KG1 (cell line): ENCODE results near the gene MSANTD1.

Experiments used
- DNase-seq: peaks from one replicate; lab custom pipeline; 2025; lab: John Stamatoyannopoulos, UW

Gene MSANTD1

GRCh38 chr4:3248811-3249661, at the start of gene MSANTD1:
Gene MSANTD1, plus strand, starts transcription at chr4:3249159. Its CDS starts 64 bp downstream, at chr4:3249223.
- DNase-seq = no peak

- DNase-seq = no peak
These were observed 49.1 kb upstream of the MSANTD1 start for GRCh38 chr4:3199653-3200422.

GRCh38 chr4:3200423-3201090, 48.4 kb upstream of the MSANTD1 start:
- DNase-seq = no peak

- DNase-seq = peak; percentile 5
These were observed 46.9 kb upstream of the MSANTD1 start for GRCh38 chr4:3201718-3202702.

GRCh38 chr4:3202836-3203820, 45.8 kb upstream of the MSANTD1 start:
- DNase-seq = no peak

GRCh38 chr4:3203971-3204431, 45.0 kb upstream of the MSANTD1 start:
- no peak for DNase-seq

- DNase-seq = no peak
These were observed 43.0 kb upstream of the MSANTD1 start for GRCh38 chr4:3205995-3206394.

- no peak for DNase-seq
These were observed 42.4 kb upstream of the MSANTD1 start for GRCh38 chr4:3206439-3207100.

- DNase-seq = no peak
These were observed 41.4 kb upstream of the MSANTD1 start for GRCh38 chr4:3207531-3208037.

- DNase-seq = no peak
These were observed 40.1 kb upstream of the MSANTD1 start for GRCh38 chr4:3208826-3209225.

GRCh38 chr4:3209551-3210325, 39.2 kb upstream of the MSANTD1 start:
- no peak for DNase-seq

- DNase-seq = no peak
These were observed 38.5 kb upstream of the MSANTD1 start for GRCh38 chr4:3210467-3210866.

- DNase-seq = no peak
These were observed 37.1 kb upstream of the MSANTD1 start for GRCh38 chr4:3211866-3212265.

- no peak for DNase-seq
These were observed 36.4 kb upstream of the MSANTD1 start for GRCh38 chr4:3212391-3213105.

- DNase-seq = no peak
These were observed 35.9 kb upstream of the MSANTD1 start for GRCh38 chr4:3213106-3213425.

- DNase-seq = no peak
These were observed 35.2 kb upstream of the MSANTD1 start for GRCh38 chr4:3213661-3214250.

GRCh38 chr4:3215256-3215655, 33.7 kb upstream of the MSANTD1 start:
- DNase-seq = no peak

GRCh38 chr4:3215733-3216132, 33.2 kb upstream of the MSANTD1 start:
- DNase-seq = no peak
